Stimulated activated CD8-positive, alpha-beta memory T cell treated with anti-CD3 and anti-CD28 coated beads, Interleukin-4, amount 100 ng/mL, for 4 hours (primary cell): ENCODE results near the gene HSCB.
A peak's percentile ranks its signal among the peaks of the same experiment; 100 is the strongest.
"Not testable (repeated sequence)": the region's sequence is repeated elsewhere in the genome, so short reads cannot be mapped to it uniquely, and the experiment has no call there.

Experiments
- DNase-seq, 2 donors: peaks; one replicate each; pipeline ENCODE4 v3.0.0-alpha.2; 2020; ENCODE audit warnings: low read depth in 2 of 2, low spot score in 1 of 2

HSCB gene

DNA sequence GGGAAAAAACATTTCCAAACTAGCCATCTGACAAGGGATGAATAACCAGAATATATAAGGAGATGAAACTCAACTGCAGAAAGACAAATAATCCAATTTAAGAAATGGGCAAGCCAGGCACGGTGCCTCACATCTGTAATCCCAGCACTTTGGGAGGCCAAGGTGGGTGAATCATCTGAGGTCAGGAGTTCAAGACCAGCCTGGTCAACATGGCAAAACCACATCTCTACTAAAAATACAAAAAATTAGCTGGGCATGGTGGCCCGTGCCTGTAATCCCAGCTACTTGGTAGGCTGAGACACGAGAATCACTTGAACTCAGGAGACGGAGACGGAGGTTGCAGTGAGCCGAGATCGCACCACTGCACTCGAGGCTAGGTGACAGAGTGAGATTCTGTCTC lies 3.0 kb upstream of the HSCB start:
- DNase-seq = not testable (repeated sequence)

DNA sequence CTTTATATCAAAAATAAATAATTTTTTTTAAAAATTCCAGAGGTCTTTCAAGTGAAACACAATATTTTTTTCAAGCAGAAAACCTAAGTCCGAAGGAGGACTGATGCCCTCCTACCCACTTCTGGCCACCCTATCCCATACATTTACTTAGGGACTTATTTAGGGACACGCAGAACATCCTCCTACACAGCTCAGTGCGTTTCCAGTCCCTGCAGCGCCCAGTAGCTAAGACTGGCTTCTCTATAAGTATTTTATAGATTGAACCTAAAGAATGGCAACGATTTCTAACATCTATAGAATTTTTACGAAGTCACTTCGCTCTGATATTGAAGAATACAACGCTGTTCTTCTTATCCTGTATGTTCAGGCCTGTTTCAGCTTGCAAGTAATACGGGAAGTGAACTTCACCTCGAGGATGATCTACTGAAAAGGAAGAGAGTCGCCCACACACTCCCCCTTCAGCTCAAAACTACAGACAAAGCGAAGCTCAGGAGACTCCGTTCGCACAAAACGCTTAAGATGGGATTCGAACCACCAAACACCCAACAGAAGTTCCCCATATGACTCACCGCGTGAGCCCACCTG lies 547 bp upstream of the HSCB start:
- no peak for DNase-seq

DNA sequence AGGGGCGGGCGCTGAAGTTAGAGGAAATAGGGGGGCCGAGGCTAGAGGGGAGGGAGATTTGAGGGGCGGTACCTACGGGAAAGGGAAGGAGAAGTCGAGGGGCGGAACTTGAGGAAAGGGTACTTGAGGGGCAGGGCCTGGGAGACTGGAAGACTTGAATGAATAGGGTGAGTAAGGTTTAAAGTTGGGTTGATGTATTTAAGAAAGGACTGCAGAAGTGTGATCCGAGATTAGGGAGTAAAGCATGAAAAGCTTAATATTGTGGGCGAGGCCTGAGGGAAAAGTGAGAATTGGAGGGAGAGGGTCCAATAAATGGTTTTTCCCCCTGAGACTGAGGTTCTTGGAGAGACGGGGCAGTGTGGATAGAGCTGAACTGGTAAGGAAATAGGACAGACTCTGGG lies 723 bp downstream of the HSCB start:
- no peak for DNase-seq

DNA sequence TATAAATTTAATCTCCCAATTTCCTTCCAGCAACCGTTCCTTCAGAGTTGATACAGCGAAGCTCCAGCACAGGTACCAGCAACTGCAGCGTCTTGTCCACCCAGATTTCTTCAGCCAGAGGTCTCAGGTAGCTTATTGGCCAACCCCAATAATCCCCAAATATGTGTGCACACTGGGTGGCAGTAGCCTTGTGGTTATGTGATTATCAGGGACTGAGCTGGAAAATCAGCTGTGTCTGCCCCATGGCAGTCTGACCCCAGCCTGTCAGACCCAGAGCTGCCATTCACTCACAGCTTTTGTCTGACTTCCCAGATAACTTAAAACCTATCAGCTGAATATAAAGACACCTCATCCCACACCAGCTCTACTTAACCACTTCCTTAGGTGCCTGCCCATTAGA lies 2.0 kb downstream of the HSCB start:
- no peak for DNase-seq

DNA sequence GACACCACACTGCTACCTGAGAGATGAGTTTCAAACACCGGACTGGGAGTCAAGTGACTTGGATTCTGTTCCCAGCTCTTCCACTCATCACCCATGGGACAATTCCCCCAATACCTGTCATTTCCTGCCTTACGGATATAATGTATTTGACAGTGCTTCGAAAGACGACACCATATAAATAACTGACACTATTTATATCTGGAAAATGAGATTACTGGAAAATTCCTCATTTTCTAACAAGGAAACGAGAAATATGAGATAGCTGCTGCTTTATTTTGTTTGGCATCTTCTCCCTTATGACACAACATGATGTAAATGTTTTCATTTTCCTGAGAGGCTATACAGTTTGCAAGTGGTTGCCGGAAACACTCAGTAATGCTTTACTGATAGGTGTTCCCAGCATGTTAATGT lies 8.6 kb downstream of the HSCB start:
- no peak for DNase-seq

DNA sequence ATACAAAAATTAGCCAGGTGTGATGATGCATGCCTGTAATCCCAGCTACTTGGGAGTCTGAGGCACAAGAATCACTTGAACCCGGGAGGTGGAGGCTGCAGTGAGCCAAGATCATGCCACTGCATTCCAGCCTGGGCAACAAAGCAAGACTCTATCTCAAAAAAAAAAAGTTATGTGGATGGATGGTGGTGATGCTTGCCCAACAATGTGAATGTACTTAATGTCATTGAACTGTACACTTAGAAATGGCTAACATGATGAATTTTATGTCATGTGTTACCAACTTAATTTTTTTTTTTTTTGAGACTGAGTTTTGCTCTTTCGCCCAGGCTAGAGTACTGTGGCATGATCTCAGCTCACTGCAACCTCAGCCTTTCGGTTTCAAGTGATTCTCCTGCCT lies 12.7 kb downstream of the HSCB start:
- not testable (repeated sequence) for DNase-seq

DNA sequence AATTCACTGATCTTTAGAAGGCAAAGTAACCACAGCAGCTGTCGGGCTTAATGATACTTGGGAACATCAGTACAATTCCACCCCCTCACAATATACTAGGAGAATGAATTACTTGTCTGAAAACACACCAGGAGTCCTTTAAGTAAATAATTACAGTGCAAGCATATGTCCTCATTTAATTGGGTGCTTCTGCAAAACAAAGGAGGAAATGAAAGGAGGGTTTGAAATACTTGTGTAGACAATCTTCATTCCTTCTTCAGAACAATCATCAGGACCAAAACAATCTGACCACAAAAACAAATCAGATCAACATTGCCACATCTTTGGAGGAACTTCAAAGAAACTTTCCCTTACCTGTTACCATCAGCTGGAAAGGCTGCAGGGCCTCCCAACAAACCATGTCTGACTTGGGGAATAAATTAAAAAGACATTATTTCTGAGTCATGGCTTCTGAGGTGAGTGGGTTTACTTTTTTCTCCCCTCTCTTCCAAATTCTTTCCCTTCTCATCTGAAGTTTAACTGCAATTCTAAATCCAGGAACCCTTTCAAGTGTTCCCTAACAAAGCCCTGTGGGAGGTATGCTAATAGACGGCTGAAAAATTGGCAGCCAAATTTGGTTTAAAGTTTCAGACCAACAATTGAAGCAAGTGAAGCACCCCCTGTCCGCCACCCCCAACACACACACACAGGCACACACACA lies 18.2 kb downstream of the HSCB start:
- DNase-seq = no peak

DNA sequence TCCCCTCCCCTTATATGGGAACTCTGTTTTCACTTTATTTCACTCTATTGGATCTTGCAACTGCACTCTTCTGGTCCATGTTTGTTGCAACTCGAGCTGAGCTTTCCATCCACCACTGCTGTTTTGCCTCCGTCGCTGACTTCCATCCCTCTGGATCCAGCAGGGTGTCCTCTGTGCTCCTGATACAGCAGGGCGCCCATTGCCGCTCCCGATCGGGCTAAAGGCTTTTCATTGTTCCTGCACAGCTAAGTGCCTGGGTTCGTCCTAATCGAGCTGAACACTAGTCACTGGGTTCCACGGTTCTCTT lies 19.6 kb downstream of the HSCB start:
- no peak for DNase-seq

DNA sequence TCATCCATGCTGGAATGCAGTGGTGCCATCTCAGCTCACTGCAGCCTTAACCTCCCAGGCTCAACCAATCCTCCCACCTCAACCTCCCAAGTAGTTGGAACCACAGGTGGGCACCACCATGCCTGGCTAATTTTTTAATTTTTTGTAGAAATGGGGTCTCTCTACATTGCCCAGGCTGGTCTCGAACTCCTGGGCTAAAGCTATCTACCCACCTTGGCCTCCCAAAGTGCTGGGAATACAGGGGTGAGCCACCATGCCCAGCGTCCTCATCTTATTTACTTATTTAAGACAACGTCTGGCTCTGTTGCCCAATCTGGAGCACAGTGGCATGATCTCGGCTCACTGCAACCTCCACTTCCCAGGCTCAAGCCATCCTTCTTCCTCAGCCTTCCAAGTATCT lies 20.2 kb downstream of the HSCB start:
- DNase-seq = not testable (repeated sequence)

DNA sequence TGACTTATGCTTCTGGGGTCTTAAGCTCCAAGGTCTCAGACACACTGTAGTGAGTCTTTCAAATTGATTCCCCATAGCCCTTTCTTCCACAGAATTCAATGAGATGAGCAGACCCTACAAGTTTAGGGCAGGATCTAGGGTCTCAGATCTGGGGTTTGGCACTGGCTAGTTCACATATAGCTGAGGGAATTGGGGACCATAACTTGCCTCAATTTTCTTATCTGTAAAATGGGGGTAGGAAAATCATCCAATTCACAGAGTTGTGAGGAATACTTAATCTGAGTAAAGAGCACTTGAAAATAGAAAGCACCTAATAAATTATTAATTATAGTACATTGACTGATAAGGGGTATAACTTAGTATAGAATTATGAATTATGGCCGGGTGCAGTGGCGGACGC lies 24.8 kb downstream of the HSCB start:
- no peak for DNase-seq

DNA sequence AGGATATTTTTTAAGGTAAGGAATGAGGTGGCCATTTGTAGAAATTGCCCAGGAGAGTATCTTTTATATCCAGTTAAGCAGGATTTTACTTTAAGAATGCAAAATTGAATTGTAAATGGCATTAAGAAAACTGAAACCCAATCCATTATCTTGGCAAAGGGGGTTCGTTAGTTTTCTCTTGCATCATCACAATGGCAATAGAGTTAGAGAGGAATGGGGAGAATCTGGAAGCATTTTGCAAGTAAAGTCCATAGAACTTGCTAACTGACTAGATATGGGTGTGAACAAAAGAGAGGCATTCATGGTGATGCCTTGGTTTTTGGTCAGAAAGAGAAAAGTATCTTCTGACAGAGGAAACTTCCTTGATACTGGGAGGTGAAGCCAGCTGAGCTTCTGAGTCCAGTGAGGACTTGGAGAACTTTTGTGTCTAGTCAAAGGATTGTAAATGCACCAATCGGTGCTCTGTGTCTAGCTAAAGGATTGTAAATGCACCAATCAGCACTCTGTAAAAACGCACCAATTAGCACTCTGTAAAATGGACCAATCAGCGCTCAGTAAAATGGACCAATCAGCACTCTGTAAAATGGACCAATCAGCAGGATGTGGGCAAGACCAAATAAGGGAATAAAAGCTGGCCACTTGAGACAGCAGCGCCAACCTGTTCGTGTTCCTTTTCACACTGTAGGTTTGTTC lies 27.0 kb downstream of the HSCB start:
- no peak for DNase-seq

DNA sequence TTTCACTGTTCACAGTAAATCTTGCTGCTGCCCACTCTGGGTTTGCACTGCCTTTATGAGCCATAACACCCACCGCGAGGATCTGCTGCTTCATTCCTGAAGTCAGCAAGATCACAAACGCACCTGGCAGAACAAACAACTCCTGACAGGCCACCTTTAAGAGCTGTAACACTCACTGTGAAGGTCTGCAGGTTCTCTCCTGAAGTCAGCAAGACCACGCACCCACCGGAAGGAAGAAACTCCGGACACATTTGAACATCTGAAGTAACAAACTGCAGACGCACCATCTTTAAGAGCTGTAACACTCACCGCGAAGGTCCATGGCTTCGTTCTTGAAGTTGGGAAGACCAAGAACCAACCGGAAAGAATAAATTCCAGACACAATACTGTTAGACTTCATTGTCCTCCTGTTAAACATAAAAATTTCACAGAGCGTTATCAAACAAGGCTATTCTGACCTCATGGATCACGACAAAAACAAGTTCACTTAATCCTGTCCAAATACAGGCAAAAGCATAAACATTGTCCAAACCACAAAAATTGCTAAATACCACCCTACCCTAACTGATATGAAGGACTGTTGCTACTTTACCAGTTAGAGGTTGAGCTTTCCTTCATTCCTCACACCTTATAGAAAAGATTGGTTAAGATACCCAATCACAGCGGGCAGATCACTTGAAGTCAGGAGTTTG lies 27.7 kb downstream of the HSCB start:
- no peak for DNase-seq

DNA sequence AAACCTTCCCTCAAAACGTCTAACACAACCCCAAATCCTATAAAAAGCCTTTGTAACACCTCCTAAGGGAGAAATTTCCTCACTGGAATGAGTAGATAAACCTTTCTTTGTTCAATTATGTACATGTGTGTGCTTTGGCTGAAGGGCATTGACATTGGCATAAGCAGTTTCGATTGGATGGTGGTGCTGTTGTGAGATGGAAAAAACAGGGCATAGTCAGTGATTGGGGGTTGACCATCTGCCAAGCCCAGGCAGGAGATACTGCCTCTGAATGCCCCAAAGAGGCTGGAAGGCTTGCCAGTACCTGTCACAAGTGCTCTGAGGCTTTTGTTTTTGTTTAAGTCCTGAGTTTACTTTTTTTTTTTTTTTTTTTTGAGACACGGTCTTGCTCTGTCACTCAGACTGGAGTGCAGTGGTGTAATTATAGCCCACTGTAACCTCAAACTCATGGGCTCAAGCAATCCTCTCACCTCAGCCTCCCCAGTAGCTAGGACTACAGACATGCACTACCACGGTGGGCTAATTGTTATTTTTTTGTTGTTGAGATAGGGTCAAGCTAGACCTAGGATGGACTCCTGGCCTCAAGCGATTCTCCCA lies 29.5 kb downstream of the HSCB start:
- no peak for DNase-seq

DNA sequence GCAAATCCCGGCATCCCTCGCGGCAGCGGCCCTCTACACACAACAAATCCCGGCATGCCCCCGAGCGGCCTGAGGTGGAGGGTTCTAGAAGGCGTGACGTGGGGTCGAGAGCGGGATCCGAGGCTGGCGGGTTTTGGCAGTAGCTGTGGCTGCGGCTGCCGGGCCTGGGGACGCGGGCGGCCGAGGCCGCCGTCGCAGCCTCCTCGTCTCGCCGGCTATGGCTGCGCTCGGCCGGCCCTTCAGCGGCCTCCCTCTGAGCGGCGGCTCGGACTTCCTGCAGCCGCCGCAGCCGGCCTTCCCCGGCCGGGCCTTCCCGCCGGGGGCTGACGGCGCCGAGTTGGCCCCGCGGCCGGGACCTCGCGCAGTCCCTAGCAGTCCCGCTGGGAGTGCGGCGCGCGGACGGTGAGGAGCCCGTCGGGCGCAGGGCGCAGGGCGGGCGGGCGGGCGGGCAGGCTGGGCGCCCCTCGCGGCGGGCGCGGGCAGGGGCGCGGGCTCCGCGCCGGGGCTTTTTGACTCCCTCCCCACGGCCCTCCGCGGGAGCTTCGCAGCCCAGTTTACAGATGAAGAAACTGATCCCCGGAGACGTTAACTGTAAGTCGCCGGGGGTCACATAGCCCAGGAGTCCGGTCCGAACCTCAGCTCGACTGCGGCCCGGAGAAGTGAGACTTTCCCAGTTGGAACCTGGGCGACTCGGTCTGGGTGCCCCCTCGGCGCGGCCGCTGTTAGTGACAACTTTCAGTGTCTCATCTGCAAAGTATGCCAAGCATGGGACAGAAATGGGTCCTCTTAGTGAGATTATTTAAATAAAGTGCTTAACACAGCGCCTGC lies 31.0 kb downstream of the HSCB start, which contains the start of gene CCDC117:
Gene CCDC117, plus strand, starts transcription at position 63 of the 828 bp plus-strand sequence. Its CDS starts 155 bp downstream, at position 218.
- DNase-seq = peak; percentile 84 to 87

DNA sequence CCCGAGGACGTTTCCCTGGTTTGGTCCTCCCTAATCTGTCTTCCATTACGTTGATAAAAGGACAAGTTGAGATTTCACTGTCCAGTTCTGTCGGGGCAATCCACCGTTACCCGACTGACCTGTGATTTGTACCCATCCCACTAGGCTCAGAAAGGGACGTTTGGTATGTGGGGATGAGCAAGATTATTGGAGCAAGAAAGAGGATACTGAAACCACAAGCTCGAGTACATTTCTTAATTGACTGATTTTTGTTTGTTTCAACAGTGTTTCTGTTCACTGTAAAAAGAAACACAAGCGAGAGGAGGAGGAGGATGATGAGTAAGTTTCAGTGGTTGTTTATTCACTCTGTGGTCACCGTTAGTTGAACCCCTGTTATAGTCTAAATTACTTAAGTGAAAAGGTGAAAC lies 31.6 kb downstream of the HSCB start:
- no peak for DNase-seq

DNA sequence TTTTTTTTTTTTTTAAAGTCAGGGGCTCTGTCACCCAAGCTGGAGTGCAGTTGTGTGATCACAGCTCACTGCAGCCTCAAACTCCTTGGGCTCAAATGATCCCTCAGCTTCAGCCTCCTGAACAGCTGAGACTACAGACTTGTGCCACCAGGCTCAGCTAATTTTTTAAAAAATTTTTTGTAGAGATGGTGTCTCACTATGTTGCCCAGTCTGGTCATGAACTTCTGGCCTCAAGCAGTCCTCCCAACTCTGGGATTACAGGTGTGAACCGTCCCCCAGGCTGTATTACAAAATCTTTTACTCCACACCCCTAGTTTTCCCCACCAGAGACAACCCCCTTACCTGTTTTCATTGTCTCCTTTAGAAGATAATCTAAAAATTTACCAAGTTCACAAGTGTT lies 32.5 kb downstream of the HSCB start:
- no peak for DNase-seq

DNA sequence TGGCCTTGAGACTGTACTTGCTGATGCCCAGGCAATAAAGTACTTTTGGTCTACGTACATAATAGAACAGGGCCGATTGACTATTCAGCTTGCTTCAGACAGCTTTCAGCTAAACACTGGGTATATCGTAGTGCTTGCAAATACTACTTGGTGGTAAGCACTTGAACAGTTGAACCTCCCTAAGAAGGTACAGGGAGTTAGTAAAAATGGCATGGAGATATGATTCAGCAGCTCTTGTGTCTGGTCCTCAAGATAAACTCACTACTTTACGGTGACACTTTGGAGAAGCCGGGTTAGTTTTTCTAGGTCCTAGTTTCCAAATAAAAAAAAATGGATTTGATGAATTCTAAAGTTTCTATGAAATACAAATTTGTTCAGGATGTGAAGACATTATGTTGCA lies 38.0 kb downstream of the HSCB start:
- no peak for DNase-seq

DNA sequence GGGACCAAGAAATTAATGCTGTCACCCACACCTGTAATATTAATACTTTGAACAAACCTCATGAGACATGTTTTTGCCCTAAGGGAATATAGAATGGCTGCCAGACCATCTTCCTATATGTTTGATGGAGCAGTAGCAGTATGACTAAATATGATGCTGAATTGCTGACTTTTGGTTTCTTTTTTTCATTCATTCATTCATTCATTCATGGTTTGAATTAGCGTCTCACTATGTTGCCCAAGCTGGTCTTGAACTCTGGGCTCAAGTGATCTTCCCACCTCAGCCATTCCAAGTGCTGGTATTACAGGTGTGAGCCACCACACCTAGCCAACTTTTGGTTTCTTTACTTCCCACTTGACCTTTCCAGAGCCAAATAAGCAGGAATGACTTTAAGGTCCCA lies 38.5 kb downstream of the HSCB start:
- no peak for DNase-seq

DNA sequence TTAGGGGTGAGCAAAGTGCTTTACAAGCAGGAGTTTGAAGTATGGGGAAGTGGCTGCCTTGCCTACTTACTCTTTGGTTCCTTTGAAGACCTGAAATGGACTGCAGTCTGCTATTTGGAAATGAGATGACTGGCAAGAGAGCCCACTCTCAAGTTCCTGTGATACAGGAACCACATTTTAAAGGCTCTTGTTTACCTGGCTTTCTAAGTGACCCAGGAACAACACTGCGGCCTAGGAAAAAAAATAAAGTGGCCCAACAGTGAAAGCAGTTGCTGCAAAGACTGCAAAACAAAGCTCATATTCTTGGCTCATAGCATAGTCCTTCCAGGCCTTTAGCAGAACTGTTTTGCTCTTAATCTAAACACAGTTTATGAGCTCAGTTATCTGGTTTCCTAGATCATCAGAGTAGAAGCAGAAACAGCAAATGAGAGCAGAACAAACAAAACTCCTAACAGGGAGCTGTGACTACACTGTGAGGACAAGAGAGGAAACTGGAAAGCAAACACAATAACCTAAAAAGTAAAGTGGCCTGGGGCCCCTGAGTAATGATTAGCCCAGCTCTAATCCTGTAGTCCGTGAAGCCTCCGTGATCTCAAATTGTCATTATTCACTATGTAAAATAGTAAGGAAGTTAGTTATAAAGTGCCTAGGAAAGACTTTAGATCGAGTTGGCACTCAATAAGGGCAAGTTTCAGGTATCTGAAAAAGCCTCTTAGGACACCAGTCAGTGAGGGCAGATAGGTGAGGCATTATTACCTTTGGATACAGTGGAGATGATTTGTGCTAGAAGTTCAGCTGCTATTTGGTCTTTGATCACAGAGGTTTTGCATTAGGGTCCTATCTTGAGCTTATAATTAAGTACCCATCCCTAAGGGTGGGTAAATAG lies 42.2 kb downstream of the HSCB start:
- no peak for DNase-seq

DNA sequence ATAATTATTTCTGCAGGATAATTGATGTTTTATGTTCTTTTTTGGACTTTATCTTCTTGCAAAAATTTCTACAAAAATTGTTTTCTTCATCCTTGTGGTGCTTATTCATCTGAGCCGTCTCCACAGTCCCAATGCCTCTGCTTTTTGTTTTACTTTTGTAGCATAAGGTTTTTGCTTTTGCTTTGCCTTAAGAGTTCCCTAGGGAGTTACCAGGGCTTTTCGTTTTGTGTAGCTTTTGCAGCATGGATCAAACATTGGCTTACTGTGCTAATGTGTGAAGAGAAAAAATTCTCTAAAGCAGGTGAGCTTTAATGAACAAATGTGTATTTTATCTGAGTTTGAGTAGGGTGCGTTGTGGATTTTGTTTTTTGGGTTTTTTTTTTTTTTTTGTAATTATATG lies 46.8 kb downstream of the HSCB start:
- no peak for DNase-seq
